Measurements from ENCODE around the gene OGFOD3. TPM values are rescaled to one million over a fixed set of nuclear protein-coding genes. Genes with fewer than 3 reads are reported as not detected.

OGFOD3 gene
- total and polyA plus RNA-seq, 8 donors: 10.5 to 30.4 (median 17.4) TPM

- Histone ChIP-seq H3K4me3 (no peak within 1 kb of the TSS), H3K9me3 (no peaks in the 10 kb centered on the region), H3K27me3 (peaks cover 0 to 35% (median 3%) of the 10 kb centered on the region in 3 donors), H3K4me1 (peaks cover 6 to 26% (median 14%) of the 10 kb centered on the region in 4 donors), H3K36me3 (no peaks in the 10 kb centered on the region), H3K27ac (no peak within 1 kb of the TSS)
- TF ChIP-seq POLR2A (IDR thresholded peaks at IDR 0.05): no peak
- no peak for TF ChIP-seq POLR2AphosphoS5 (IDR thresholded peaks at IDR 0.05)
- no peak for TF ChIP-seq EP300 (IDR thresholded peaks at IDR 0.05)
- TF ChIP-seq, protein P1, sequence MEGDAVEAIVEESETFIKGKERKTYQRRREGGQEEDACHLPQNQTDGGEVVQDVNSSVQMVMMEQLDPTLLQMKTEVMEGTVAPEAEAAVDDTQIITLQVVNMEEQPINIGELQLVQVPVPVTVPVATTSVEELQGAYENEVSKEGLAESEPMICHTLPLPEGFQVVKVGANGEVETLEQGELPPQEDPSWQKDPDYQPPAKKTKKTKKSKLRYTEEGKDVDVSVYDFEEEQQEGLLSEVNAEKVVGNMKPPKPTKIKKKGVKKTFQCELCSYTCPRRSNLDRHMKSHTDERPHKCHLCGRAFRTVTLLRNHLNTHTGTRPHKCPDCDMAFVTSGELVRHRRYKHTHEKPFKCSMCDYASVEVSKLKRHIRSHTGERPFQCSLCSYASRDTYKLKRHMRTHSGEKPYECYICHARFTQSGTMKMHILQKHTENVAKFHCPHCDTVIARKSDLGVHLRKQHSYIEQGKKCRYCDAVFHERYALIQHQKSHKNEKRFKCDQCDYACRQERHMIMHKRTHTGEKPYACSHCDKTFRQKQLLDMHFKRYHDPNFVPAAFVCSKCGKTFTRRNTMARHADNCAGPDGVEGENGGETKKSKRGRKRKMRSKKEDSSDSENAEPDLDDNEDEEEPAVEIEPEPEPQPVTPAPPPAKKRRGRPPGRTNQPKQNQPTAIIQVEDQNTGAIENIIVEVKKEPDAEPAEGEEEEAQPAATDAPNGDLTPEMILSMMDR (IDR thresholded peaks at IDR 0.05): no peak
- peak in 1 of 2 donors; percentile 55 for DNase-seq
- 56 to 71% (median 65%) methylated on average over 19 to 21 of the region's 21 CpGs for WGBS, 5 donors
- intact Hi-C loops (cut with DNase I; ENCODE audit: low total_unique reads): no loop called here
Measured at GRCh38 chr17:82358465-82359350, 59.7 kb downstream of the OGFOD3 start, which contains the start of gene TEX19. Gene TEX19 (plus strand): TSS chr17:82359247. CDS start chr17:82362151, 2,904 bp downstream.

DNA sequence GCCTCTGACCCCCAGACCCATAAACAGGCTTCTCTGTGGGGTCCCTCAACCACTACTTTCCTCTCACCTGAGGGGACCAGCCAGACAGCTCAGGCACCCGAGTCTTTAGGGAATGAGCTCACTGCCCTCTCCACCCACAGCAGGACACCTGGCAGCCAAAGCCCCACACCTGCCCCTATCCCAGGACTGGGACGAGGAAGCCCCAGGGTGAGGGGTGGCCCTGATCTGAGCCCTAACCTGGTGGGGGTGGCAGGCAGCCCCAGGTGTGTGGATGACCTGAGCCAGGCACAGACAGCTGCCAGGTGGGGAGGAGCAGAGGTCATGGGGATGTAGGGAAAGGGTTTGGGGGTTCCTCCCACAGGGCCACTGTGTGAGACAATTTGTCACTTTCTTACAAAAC is 61.0 kb downstream of the OGFOD3 start:
- intact Hi-C loops (cut with DNase I; ENCODE audit: low total_unique reads): no loop called here
- WGBS, 5 donors: 56 to 69% (median 61%) methylated on average over 2 of the region's 2 CpGs

GRCh38 chr17:82356845-82357355 is 61.5 kb downstream of the OGFOD3 start:
- 40 to 45% (median 43%) methylated on average over 4 to 20 of the region's 20 CpGs for WGBS, 5 donors
- no peaks in the 10 kb centered on the region for H3K36me3 ChIP-seq
- H3K4me1 ChIP-seq: peaks cover 6 to 29% (median 16%) of the 10 kb centered on the region in 4 donors
- no peaks in the 10 kb centered on the region for H3K9me3 ChIP-seq
- peaks cover 0 to 39% (median 3%) of the 10 kb centered on the region in 3 donors for H3K27me3 ChIP-seq
- no peak overlapping the region for H3K27ac ChIP-seq
- TF ChIP-seq POLR2AphosphoS5 (IDR thresholded peaks at IDR 0.05) (no peak), EP300 (IDR thresholded peaks at IDR 0.05) (no peak), POLR2A (IDR thresholded peaks at IDR 0.05) (no peak)
- TF ChIP-seq, protein P1 (IDR thresholded peaks at IDR 0.05): no peak
- intact Hi-C loops (cut with DNase I; ENCODE audit: low total_unique reads): no loop called here
- DNase-seq: peak in 1 of 2 donors; percentile 49
- H3K4me3 ChIP-seq: no peak overlapping the region

More for the DNA sequence above, 61.0 kb downstream of the OGFOD3 start:
- Histone ChIP-seq H3K4me1 (peaks cover 6 to 26% (median 14%) of the 10 kb centered on the region in 4 donors), H3K27ac (no peak overlapping the region), H3K27me3 (peaks cover 0 to 39% (median 3%) of the 10 kb centered on the region in 3 donors), H3K9me3 (no peaks in the 10 kb centered on the region), H3K36me3 (no peaks in the 10 kb centered on the region), H3K4me3 (no peak overlapping the region)
- TF ChIP-seq, protein P1 (IDR thresholded peaks at IDR 0.05): no peak
- TF ChIP-seq POLR2AphosphoS5 (IDR thresholded peaks at IDR 0.05) (no peak), POLR2A (IDR thresholded peaks at IDR 0.05) (no peak), EP300 (IDR thresholded peaks at IDR 0.05) (no peak)
- DNase-seq: no peak

DNA sequence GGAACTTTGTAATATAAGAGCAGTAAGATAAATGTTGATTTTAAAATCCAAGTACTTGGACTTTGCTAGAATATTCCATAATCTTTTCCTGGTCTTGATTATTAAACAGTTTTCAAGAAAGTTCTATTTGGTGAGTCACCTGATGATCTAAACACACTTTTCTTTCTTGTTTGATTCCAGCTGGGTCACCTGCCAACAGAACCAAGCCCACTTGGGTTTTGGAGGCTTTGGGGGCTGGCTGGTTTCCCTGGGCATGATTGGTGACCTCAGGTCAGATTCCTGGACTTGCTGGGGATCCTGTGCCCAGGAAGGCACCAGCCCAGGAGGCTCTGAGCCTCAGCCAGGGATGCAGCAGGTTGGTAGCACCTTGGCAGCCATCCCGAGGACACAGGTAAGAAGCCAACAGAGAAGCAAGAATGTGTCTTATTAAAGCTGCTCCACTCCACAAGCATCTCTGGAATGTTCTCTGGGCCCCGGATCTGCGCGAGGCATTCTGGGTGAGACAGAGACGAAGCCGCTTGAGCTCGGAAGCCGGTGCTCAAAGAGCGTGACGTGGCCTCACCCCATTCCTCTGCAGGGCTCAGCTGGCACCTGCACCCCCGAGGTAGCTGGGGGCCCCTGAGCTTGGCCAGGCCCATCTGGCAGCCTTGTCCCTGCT is 62.5 kb downstream of the OGFOD3 start:
- Histone ChIP-seq H3K27ac (no peak overlapping the region), H3K9me3 (no peaks in the 10 kb centered on the region), H3K27me3 (peaks cover 0 to 44% (median 3%) of the 10 kb centered on the region in 3 donors), H3K4me1 (peaks cover 6 to 36% (median 22%) of the 10 kb centered on the region in 4 donors), H3K4me3 (no peak overlapping the region), H3K36me3 (no peaks in the 10 kb centered on the region)
- WGBS, 5 donors: 21 to 85% (median 65%) methylated on average over 2 to 11 of the region's 11 CpGs
- peak; percentile 39 to 49 for DNase-seq
- TF ChIP-seq EP300 (IDR thresholded peaks at IDR 0.05) (no peak), POLR2A (IDR thresholded peaks at IDR 0.05) (no peak), POLR2AphosphoS5 (IDR thresholded peaks at IDR 0.05) (no peak)
- TF ChIP-seq, protein P1 (IDR thresholded peaks at IDR 0.05): no peak
- intact Hi-C loops (cut with DNase I; ENCODE audit: low total_unique reads): no loop called here

All from stomach (tissue), 9 donors.